ENCODE measurements around the gene PCNX2. TPM values are rescaled to one million over a fixed set of nuclear protein-coding genes. Genes with fewer than 3 reads are reported as not detected.

Gene PCNX2
- total and polyA plus RNA-seq, 2 of the 8 experiments (the other 6 are each of a cell fraction or from before 2014, with no cell fraction given), result 46.1 to 57.6 TPM

- TF ChIP-seq FOSL1 (IDR thresholded peaks at IDR 0.05; ENCODE audit: insufficient read depth, low read depth, low read length), result no peak
- TF ChIP-seq RNF2 (IDR thresholded peaks at IDR 0.05; ENCODE audit: borderline replicate concordance, low read depth, low read length, missing control alignments, poor library complexity, severe bottlenecking), result no peak
- TF ChIP-seq CTCF (IDR thresholded peaks at IDR 0.05; ENCODE audit: control extremely low read depth in 1 of 3, insufficient read depth in 1 of 3, low read depth in 1 of 3, low read length in 3 of 3), result no peak
These were observed 151.1 kb downstream of the PCNX2 start (continued) for GRCh38 chr1:233144434-233144833.
